NOMO-1 treated with dmso at 0.1 percent for 144 hours (cell line): ENCODE results near the gene TLX3.
"Not testable (repeated sequence)": the region's sequence is repeated elsewhere in the genome, so short reads cannot be mapped to it uniquely, and the experiment has no call there.

Source experiments
- DNase-seq: peaks from one replicate; lab custom pipeline; 2025; ENCODE audit not compliant: unreplicated experiment; lab: John Stamatoyannopoulos, UW

TLX3 gene

GRCh38 chr5:171322527-171322926, 13.5 kb downstream of the TLX3 start:
- DNase-seq, result no peak

GRCh38 chr5:171323007-171323406, 14.0 kb downstream of the TLX3 start:
- no peak for DNase-seq

GRCh38 chr5:171323806-171324632, 15.0 kb downstream of the TLX3 start:
- DNase-seq, result peak; percentile 25

- DNase-seq, result no peak
Measured at GRCh38 chr5:171330021-171330420, 21.0 kb downstream of the TLX3 start.

- no peak for DNase-seq
Measured at GRCh38 chr5:171335616-171336015, 26.6 kb downstream of the TLX3 start.

GRCh38 chr5:171336521-171337209, 27.6 kb downstream of the TLX3 start:
- DNase-seq, result peak; percentile 13

GRCh38 chr5:171337210-171337569, 28.1 kb downstream of the TLX3 start:
- DNase-seq, result no peak

- DNase-seq, result no peak
Measured at GRCh38 chr5:171340042-171340441, 31.0 kb downstream of the TLX3 start.

GRCh38 chr5:171340491-171340890, 31.4 kb downstream of the TLX3 start:
- DNase-seq, result no peak

GRCh38 chr5:171342362-171343111, 33.5 kb downstream of the TLX3 start:
- peak; percentile 11 for DNase-seq

- no peak for DNase-seq
Measured at GRCh38 chr5:171344936-171345608, 36.0 kb downstream of the TLX3 start.

- no peak for DNase-seq
Measured at GRCh38 chr5:171351536-171352073, 42.6 kb downstream of the TLX3 start.

- no peak for DNase-seq
Measured at GRCh38 chr5:171355302-171355724, 46.3 kb downstream of the TLX3 start.

GRCh38 chr5:171357843-171358242, 48.8 kb downstream of the TLX3 start:
- DNase-seq, result no peak

GRCh38 chr5:171361151-171361550, 52.1 kb downstream of the TLX3 start:
- not testable (repeated sequence) for DNase-seq
